ENCODE results near the gene ADAMTSL3. TPM values are rescaled to one million over a fixed set of nuclear protein-coding genes. Genes with fewer than 3 reads are reported as not detected.

Gene ADAMTSL3
- polyA plus RNA-seq, 1 experiment = 0.05 TPM

DNA sequence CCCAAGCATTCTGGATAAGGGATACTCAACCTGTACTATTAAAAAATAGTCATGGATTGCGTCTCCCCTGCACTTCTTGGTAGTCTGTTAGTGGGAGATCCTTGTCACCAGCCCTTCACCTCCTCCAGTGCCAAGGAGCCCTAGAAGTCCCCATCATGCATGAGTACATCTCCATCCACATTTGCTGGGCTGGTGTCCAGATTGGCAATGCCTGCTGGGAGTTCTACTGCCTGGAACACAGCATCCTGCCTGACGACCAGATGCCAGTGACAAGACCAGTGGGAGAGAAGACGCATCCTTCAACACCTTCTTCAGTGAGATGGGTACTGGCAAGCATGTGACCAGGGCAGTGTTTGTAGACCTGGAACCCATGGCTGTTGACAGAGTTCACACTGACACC lies 85.7 kb downstream of the ADAMTSL3 start:
- CTCF ChIA-PET = interaction anchor here (2.0 kb wide), 1 partner anchor 284 kb away, joined by 4 read pairs; no protein-coding TSS in a partner anchor
- Histone ChIP-seq H3K9me3 (ENCODE audit: control insufficient read depth, insufficient read depth, low read length) (no peaks in the 10 kb centered on the region), H3K4me3 (ENCODE audit: low read depth, low read length) (no peak overlapping the region), H3K27me3 (ENCODE audit: control insufficient read depth, insufficient read depth, low read length) (no peaks in the 10 kb centered on the region), H3K27ac (ENCODE audit: low read depth, low read length) (no peak overlapping the region)
- TF ChIP-seq, protein P1, sequence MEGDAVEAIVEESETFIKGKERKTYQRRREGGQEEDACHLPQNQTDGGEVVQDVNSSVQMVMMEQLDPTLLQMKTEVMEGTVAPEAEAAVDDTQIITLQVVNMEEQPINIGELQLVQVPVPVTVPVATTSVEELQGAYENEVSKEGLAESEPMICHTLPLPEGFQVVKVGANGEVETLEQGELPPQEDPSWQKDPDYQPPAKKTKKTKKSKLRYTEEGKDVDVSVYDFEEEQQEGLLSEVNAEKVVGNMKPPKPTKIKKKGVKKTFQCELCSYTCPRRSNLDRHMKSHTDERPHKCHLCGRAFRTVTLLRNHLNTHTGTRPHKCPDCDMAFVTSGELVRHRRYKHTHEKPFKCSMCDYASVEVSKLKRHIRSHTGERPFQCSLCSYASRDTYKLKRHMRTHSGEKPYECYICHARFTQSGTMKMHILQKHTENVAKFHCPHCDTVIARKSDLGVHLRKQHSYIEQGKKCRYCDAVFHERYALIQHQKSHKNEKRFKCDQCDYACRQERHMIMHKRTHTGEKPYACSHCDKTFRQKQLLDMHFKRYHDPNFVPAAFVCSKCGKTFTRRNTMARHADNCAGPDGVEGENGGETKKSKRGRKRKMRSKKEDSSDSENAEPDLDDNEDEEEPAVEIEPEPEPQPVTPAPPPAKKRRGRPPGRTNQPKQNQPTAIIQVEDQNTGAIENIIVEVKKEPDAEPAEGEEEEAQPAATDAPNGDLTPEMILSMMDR (IDR thresholded peaks at IDR 0.05; ENCODE audit: low read depth, low read length) = no peak
- DNase-seq (ENCODE audit: low read depth, low spot score) = no peak
- POLR2A ChIA-PET = no interaction called here

DNA sequence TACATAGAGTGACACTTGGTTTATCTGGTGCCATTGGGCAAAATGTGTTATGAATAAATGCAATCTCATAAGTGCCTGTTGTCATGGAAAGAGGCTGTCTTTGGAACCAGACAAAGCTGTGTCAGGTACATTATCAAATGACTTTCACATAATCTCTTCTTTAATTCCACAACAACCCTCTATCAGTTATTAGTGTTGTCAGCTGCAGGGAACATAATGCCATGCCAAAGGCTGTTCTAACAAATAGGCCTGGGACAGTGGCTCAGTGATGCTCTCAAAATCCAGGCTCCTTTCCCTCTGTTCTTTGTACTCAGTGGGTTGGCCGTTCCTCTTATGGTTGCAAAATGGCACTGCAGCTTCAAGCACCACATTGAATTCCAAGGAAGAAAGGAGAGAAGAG lies 91.8 kb downstream of the ADAMTSL3 start:
- Histone ChIP-seq H3K4me3 (ENCODE audit: low read depth, low read length) (no peak overlapping the region), H3K9me3 (ENCODE audit: control insufficient read depth, insufficient read depth, low read length) (no peaks in the 10 kb centered on the region), H3K27ac (ENCODE audit: low read depth, low read length) (no peak overlapping the region), H3K27me3 (ENCODE audit: control insufficient read depth, insufficient read depth, low read length) (no peaks in the 10 kb centered on the region)
- POLR2A ChIA-PET = no interaction called here
- TF ChIP-seq, protein P1 (IDR thresholded peaks at IDR 0.05; ENCODE audit: low read depth, low read length) = no peak
- DNase-seq (ENCODE audit: low read depth, low spot score) = no peak
- CTCF ChIA-PET = no interaction called here

DNA sequence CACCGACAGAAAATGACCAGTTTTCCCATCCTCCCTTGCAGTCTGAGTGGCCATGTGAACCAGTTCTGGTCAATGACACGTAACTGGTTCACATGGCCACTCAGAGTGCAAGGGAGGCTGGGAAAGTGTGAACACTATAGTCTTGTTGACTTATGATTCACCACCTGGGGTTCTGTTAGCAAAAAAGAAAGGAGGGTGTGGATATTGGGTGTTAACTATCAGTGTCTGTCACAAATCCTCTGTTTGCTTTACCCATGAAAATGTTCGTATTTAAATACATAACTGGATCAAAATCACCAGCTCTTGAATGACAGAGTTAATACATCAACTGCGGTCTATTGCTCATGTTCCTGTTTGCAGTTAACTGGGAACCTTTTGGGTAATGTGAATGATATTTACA lies 92.3 kb downstream of the ADAMTSL3 start:
- Histone ChIP-seq H3K27me3 (ENCODE audit: control insufficient read depth, insufficient read depth, low read length) (no peaks in the 10 kb centered on the region), H3K4me3 (ENCODE audit: low read depth, low read length) (no peak overlapping the region), H3K27ac (ENCODE audit: low read depth, low read length) (no peak overlapping the region), H3K9me3 (ENCODE audit: control insufficient read depth, insufficient read depth, low read length) (no peaks in the 10 kb centered on the region)
- TF ChIP-seq, protein P1 (IDR thresholded peaks at IDR 0.05; ENCODE audit: low read depth, low read length) = no peak
- ChIA-PET POLR2A (no interaction called here), CTCF (no interaction called here)
- no peak for DNase-seq (ENCODE audit: low read depth, low spot score)

DNA sequence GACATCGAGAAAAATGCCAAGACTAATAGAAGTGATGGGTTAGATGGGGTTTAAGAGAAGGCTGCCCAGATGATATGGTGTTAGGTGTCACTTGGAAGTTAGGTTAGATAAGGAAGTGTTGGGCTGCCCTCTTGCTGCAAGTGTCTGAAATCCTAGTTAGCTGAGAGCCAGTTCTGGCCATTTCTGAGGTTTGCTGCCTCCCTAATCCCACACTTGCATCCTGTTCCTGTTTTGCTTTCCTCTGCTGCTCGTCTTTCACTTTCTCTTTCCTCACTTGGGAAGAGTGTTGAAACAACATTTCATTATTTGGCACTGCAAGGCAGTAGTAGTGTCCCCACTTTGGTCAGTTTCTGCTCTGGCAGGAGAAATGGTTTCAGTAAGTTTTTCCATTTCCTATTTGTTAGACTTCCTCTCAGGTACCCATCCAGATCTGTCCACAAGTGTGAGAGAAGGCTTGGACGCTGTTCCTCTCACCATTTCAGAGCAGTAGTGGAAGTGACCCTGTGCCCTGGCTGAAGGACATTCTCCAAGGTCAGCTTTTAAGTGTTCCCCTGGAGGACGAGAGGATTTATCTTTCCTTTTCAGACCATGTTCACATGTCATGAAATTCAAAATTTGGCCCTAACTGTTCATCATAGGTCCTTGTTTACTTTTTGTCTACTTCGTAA lies 93.3 kb downstream of the ADAMTSL3 start:
- ChIA-PET POLR2A (no interaction called here), CTCF (no interaction called here)
- no peak overlapping the region for H3K27ac ChIP-seq (ENCODE audit: low read depth, low read length)
- DNase-seq (ENCODE audit: low read depth, low spot score) = no peak
- H3K9me3 ChIP-seq (ENCODE audit: control insufficient read depth, insufficient read depth, low read length) = no peaks in the 10 kb centered on the region
- no peaks in the 10 kb centered on the region for H3K27me3 ChIP-seq (ENCODE audit: control insufficient read depth, insufficient read depth, low read length)
- H3K4me3 ChIP-seq (ENCODE audit: low read depth, low read length) = peak overlapping the region; percentile 11
- TF ChIP-seq, protein P1 (IDR thresholded peaks at IDR 0.05; ENCODE audit: low read depth, low read length) = peak; percentile 20; the same call in 1 of the 2 replicates

DNA sequence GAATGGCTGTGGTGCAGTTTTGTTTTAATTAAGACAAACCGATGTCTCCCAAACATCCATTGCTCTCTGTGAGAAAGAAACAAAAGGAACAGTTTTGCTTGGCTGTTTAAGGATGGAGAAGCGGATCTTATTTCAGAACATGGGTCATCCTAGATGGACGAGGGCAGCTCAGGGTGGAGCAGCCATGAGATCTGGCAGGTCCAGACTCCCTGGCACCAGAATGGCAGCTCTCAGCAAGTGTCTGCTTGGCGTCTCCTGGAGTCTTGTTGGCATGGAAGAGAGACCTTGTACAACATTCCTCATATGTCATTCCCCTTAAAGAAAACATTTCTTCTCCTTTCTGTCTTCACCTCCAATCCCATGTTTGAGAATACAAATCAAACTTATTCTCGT lies 93.8 kb downstream of the ADAMTSL3 start:
- Histone ChIP-seq H3K4me3 (ENCODE audit: low read depth, low read length) (no peak overlapping the region), H3K9me3 (ENCODE audit: control insufficient read depth, insufficient read depth, low read length) (no peaks in the 10 kb centered on the region), H3K27me3 (ENCODE audit: control insufficient read depth, insufficient read depth, low read length) (no peaks in the 10 kb centered on the region), H3K27ac (ENCODE audit: low read depth, low read length) (no peak overlapping the region)
- no peak for DNase-seq (ENCODE audit: low read depth, low spot score)
- ChIA-PET POLR2A (no interaction called here), CTCF (no interaction called here)
- TF ChIP-seq, protein P1 (IDR thresholded peaks at IDR 0.05; ENCODE audit: low read depth, low read length) = no peak

Measured in AG04450 (cell line).